IMR-90 (cell line): ENCODE data around the gene SH3BP4.

Source experiments
- BHLHE40 ChIP-seq: fragments of 150-350 bp; IDR thresholded peaks from 2 replicates; pipeline ENCODE4 v1.6.1; 2016; ENCODE audit warnings: mild to moderate bottlenecking, low read depth, low read length
- CHD1 ChIP-seq: IDR thresholded peaks from 2 replicates; pipeline ENCODE4 v1.6.1; 2012; ENCODE audit warnings: low read depth, low read length, improper control_type of control experiment
- MXI1 ChIP-seq: IDR thresholded peaks from 2 replicates; pipeline ENCODE4 v1.6.1; 2012; ENCODE audit warnings: low read depth, mild to moderate bottlenecking, low read length, moderate library complexity, borderline replicate concordance
- POLR2A ChIP-seq: IDR thresholded peaks from 2 replicates; pipeline ENCODE4 v1.6.1; 2012; ENCODE audit warnings: mild to moderate bottlenecking, low read depth, low read length
- RAD21 ChIP-seq: IDR thresholded peaks from 2 replicates; pipeline ENCODE4 v1.6.1; 2012; ENCODE audit warnings: low read length, improper control_type of control experiment
- SMC3 ChIP-seq: fragments of 150-350 bp; IDR thresholded peaks from 2 replicates; pipeline ENCODE4 v1.6.1; 2016; ENCODE audit warnings: low read depth, mild to moderate bottlenecking, antibody characterized with exemption, low read length, moderate library complexity
- TF ChIP-seq, protein P1 (sequence below): conservative IDR thresholded peaks from 2 replicates; pipeline ENCODE4 v1.5.1; 2012; ENCODE audit warnings: mild to moderate bottlenecking, low read depth, low read length, improper control_type of control experiment
- TF ChIP-seq, protein P2 (sequence below): fragments of 150-350 bp; IDR thresholded peaks from 2 replicates; pipeline ENCODE4 v1.6.1; 2016; ENCODE audit warnings: low read depth, mild to moderate bottlenecking, low read length, moderate library complexity, borderline replicate concordance

DNA sequence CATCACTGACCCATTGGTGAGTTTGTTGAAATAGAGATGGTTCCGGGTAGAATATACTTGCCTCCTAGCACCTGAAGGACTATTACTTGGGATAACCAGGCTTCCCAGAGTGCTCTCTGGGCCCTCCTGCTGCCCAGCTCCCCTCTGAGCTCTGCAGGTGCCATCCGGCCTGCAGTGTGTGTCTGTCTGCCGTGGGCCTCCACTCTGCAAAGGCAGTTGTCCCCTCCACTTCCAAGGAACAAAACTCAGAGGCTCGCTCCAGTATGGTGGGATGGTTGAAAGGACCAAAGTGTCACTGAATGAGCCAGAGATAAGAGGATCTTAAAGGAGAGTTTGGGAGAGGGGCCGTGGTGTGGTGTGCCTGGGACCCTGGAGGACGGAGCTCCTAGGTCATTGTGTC lies 57.3 kb downstream of the SH3BP4 start:
- TF ChIP-seq MXI1, result no peak
- TF ChIP-seq, protein P1, sequence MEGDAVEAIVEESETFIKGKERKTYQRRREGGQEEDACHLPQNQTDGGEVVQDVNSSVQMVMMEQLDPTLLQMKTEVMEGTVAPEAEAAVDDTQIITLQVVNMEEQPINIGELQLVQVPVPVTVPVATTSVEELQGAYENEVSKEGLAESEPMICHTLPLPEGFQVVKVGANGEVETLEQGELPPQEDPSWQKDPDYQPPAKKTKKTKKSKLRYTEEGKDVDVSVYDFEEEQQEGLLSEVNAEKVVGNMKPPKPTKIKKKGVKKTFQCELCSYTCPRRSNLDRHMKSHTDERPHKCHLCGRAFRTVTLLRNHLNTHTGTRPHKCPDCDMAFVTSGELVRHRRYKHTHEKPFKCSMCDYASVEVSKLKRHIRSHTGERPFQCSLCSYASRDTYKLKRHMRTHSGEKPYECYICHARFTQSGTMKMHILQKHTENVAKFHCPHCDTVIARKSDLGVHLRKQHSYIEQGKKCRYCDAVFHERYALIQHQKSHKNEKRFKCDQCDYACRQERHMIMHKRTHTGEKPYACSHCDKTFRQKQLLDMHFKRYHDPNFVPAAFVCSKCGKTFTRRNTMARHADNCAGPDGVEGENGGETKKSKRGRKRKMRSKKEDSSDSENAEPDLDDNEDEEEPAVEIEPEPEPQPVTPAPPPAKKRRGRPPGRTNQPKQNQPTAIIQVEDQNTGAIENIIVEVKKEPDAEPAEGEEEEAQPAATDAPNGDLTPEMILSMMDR, result no peak
- TF ChIP-seq RAD21, result no peak
- no peak for TF ChIP-seq POLR2A
- TF ChIP-seq, protein P2, sequence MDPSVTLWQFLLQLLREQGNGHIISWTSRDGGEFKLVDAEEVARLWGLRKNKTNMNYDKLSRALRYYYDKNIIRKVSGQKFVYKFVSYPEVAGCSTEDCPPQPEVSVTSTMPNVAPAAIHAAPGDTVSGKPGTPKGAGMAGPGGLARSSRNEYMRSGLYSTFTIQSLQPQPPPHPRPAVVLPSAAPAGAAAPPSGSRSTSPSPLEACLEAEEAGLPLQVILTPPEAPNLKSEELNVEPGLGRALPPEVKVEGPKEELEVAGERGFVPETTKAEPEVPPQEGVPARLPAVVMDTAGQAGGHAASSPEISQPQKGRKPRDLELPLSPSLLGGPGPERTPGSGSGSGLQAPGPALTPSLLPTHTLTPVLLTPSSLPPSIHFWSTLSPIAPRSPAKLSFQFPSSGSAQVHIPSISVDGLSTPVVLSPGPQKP, result no peak
- no peak for TF ChIP-seq SMC3
- TF ChIP-seq CHD1, result no peak
- TF ChIP-seq BHLHE40, result no peak
